Kidney (tissue), 14 donors: ENCODE data around the gene SELENOI. TPM values are rescaled to one million over a fixed set of nuclear protein-coding genes. Genes with fewer than 3 reads are reported as not detected.

Experiments used
- DNase-seq, 5 donors: peaks; one replicate each; pipeline ENCODE4 v3.0.0-alpha.2; 2013 to 2020
- FAIRE-seq: peaks from 2 replicates; lab custom pipeline; 2012; peaks lifted over from hg19 to GRCh38; lab: Jason Lieb, UNC
- H3K27ac ChIP-seq, 2 donors: one replicate each; pipeline ENCODE4 v1.7.0; 2013; ENCODE audit warnings: low read depth in 2 of 2, low read length in 2 of 2, inconsistent platforms in 1 of 2
- H3K27me3 ChIP-seq: one replicate; pipeline ENCODE4 v1.7.1; 2013; ENCODE audit warnings: low read length, inconsistent platforms; ENCODE audit not compliant: control insufficient read depth, insufficient read depth
- H3K36me3 ChIP-seq, 3 donors: one replicate each; pipeline versions ENCODE4 v1.7.0 to v1.7.1; 2013; ENCODE audit warnings: low read length in 3 of 3, control low read depth in 1 of 3, inconsistent platforms in 1 of 3; ENCODE audit not compliant: insufficient read depth in 3 of 3, control insufficient read depth in 2 of 3
- H3K4me1 ChIP-seq, 3 donors: one replicate each; pipeline versions ENCODE4 v1.7.0 to v1.7.1; 2013; ENCODE audit warnings: low read length in 3 of 3, inconsistent platforms in 1 of 3, low read depth in 1 of 3; ENCODE audit not compliant: control insufficient read depth in 2 of 3, insufficient read depth in 2 of 3
- H3K4me3 ChIP-seq, 3 donors: one replicate each; pipeline versions ENCODE4 v1.7.0 to v1.8.1; 2013; ENCODE audit warnings: low read length in 3 of 3, control low read depth in 1 of 3, inconsistent platforms in 1 of 3
- H3K9ac ChIP-seq, 3 donors: one replicate each; pipeline versions ENCODE4 v1.7.0 to v1.7.1; 2013; ENCODE audit warnings: low read length in 3 of 3, control low read depth in 1 of 3, inconsistent platforms in 1 of 3
- H3K9me3 ChIP-seq, 3 donors: one replicate each; pipeline versions ENCODE4 v1.7.0 to v1.7.1; 2013; ENCODE audit warnings: low read length in 3 of 3, control low read depth in 1 of 3, inconsistent platforms in 1 of 3; ENCODE audit not compliant: control insufficient read depth in 2 of 3, insufficient read depth in 1 of 3
- intact Hi-C: fragments of 100-400 bp; cut with DNase I; formaldehyde crosslinking; loops from one replicate; pipeline ENCODE4 v1.11.1; 2022
- polyA plus RNA-seq: library from polyadenylated mRNA; stranded (reverse); fragments of 350-450 nt; fragmentation: Illumina TruSeq; extraction: RNeasy Lipid Tissue Mini Kit (QIAGEN cat#74804); gene quantifications from one replicate; pipeline ENCODE4 v1.2.3, GENCODE V29; 2014; ENCODE audit warnings: low read depth, low replicate concordance; ENCODE audit not compliant: insufficient read depth
- total RNA-seq: library from RNA; stranded (reverse); fragmentation: NEBNext Ultra II Directional; extraction: Animal tissue kit (Norgen Biotek cat#: 25700); gene quantifications from one replicate; pipeline ENCODE4 v1.2.1, GENCODE V29; 2021
- TF ChIP-seq, protein P1 (sequence below): IDR thresholded peaks from 3 replicates; pipeline ENCODE4 v1.5.1; 2012; ENCODE audit warnings: mild to moderate bottlenecking, moderate library complexity, borderline replicate concordance; ENCODE audit not compliant: insufficient read depth; ENCODE audit errors: extremely low read depth
- donor health status: control.
- donor health status: control.
- donor health status: control.
- donor health status: control.
- donor health status: control.
- donor health status: DM: yes; HTN: yes; CAD: no.
- donor health status: Normal renal cell carcinoma (clear cell type).

The SELENOI gene
- total and polyA plus RNA-seq, 2 donors from 2014 or later, result 5.3 to 23.7 TPM

DNA sequence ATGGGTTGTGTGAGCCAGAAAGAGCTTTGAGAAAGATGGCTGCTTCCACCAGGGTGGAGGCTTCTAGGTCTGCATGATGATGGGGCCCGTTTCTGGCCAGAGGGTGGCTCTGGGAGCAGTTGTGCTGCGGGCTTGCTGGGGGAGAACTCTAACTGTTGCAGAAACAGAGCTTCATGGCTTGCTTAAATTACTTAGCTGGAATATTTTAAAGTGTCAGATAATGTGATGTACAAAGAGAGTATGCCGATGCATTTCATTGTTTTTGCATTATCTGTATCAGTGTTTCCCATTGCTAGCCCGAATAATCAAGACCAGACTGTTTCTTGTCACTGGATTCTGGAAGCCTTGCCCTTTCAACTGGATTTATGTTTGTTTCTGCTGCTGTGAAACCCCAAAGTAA is 49.5 kb downstream of the SELENOI start:
- H3K4me1 ChIP-seq, result no peaks in the 10 kb centered on the region
- no peaks in the 10 kb centered on the region for H3K36me3 ChIP-seq
- intact Hi-C loops, result no loop called here
- FAIRE-seq (no peak), DNase-seq (no peak)
- TF ChIP-seq, protein P1, sequence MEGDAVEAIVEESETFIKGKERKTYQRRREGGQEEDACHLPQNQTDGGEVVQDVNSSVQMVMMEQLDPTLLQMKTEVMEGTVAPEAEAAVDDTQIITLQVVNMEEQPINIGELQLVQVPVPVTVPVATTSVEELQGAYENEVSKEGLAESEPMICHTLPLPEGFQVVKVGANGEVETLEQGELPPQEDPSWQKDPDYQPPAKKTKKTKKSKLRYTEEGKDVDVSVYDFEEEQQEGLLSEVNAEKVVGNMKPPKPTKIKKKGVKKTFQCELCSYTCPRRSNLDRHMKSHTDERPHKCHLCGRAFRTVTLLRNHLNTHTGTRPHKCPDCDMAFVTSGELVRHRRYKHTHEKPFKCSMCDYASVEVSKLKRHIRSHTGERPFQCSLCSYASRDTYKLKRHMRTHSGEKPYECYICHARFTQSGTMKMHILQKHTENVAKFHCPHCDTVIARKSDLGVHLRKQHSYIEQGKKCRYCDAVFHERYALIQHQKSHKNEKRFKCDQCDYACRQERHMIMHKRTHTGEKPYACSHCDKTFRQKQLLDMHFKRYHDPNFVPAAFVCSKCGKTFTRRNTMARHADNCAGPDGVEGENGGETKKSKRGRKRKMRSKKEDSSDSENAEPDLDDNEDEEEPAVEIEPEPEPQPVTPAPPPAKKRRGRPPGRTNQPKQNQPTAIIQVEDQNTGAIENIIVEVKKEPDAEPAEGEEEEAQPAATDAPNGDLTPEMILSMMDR, result no peak
- no peak overlapping the region for H3K27ac ChIP-seq
- H3K4me3 ChIP-seq, result no peak overlapping the region
- no peaks in the 10 kb centered on the region for H3K27me3 ChIP-seq
- no peaks in the 10 kb centered on the region for H3K9me3 ChIP-seq
- H3K9ac ChIP-seq, result no peak overlapping the region

DNA sequence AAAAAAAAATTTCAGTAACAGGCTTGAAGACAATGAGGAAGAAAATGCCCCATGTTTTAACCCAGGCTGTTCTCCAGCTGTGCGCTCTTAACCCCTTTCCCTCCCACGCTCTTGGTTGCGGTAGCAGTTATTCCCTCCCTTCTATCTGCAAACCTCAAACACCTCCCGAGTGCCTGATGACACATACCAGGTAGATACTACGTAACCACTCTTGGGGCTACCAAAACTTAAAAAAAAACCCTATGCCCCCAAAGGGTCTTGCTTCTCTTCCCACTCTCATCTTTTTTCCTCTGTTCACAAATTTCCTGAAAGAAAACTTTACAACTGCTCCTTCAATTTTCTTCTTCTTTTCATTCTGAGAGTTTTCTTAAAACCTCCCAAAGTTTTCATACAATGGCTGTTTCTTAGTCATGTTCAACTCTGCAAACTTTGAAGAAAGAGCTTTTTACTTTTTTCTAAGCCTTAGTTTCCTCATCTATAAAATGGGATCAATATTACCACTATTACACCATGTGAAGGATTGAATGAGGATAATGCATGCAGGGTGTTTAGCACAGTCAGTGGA is 50.9 kb downstream of the SELENOI start:
- Histone ChIP-seq H3K4me3 (no peak overlapping the region), H3K27me3 (no peaks in the 10 kb centered on the region), H3K27ac (no peak overlapping the region), H3K9ac (no peak overlapping the region), H3K36me3 (no peaks in the 10 kb centered on the region), H3K4me1 (peaks cover 0 to 3% (median 0%) of the 10 kb centered on the region in 3 donors), H3K9me3 (no peaks in the 10 kb centered on the region)
- FAIRE-seq (no peak), DNase-seq (no peak)
- TF ChIP-seq, protein P1, result no peak
- intact Hi-C loops, result no loop called here

DNA sequence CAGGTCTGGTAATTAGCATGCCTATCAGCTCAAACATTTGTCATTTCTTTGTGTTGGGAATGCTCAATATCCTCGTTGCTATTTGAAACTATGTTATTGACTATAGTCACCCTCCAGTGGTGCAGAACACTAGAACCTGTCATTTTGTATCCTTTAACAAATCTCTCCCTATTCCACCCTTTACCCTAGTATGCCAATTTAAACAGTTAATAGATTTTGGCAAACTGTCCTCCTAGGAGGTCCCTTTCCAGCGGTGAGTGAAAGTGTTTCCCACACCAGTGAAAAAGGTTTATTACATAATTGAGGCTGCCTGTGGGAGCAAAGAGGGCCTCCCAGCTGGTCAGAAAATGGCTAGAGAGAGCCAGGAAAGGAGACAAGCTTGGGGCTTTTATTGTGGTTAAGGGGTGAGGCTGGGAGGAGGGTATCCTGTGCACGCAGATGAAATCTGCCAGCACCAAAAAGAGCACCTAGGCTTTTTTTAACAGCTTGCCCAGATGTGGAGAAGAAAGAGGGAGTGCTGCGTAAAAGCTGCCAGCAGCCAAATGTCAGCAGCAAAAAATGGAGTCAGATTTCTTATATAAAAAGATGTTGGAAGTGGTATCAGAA is 53.9 kb downstream of the SELENOI start:
- Histone ChIP-seq H3K27me3 (no peaks in the 10 kb centered on the region), H3K9ac (no peak overlapping the region), H3K9me3 (no peaks in the 10 kb centered on the region), H3K36me3 (no peaks in the 10 kb centered on the region), H3K27ac (no peak overlapping the region), H3K4me3 (no peak overlapping the region), H3K4me1 (peaks cover 0 to 3% (median 0%) of the 10 kb centered on the region in 3 donors)
- intact Hi-C loops, result no loop called here
- TF ChIP-seq, protein P1, result no peak
- FAIRE-seq (no peak), DNase-seq (peak in 1 of 5 donors; percentile 11)

DNA sequence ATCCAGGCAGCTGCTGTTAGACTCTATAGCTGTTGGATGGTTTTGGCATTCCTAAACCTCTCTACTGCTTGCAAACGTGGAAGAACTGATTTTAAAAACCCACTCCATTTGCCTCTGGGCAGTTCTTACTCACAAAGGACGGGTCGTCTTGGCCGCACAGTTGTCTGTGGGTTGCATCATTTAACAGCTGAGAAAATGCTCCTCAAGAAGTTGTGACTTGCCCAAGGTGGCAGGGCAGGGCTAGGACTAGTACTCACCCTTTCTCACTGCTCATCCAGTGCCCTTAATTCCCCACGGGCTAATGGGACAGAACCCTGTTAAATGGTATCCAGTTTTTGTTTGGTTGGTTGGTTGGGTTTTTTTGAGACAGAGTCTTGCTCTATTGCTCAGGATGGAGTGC is 54.8 kb downstream of the SELENOI start:
- no peaks in the 10 kb centered on the region for H3K27me3 ChIP-seq
- peaks cover 0 to 3% (median 0%) of the 10 kb centered on the region in 3 donors for H3K4me1 ChIP-seq
- intact Hi-C loops, result no loop called here
- H3K27ac ChIP-seq, result no peak overlapping the region
- no peaks in the 10 kb centered on the region for H3K36me3 ChIP-seq
- no peak overlapping the region for H3K9ac ChIP-seq
- H3K9me3 ChIP-seq, result no peaks in the 10 kb centered on the region
- H3K4me3 ChIP-seq, result no peak overlapping the region
- TF ChIP-seq, protein P1, result no peak
- no peak for FAIRE-seq
- no peak for DNase-seq
